ENCODE data around the gene ZNF507.
"Not testable (repeated sequence)": the region's sequence is repeated elsewhere in the genome, so short reads cannot be mapped to it uniquely, and the experiment has no call there.

Gene ZNF507

DNA sequence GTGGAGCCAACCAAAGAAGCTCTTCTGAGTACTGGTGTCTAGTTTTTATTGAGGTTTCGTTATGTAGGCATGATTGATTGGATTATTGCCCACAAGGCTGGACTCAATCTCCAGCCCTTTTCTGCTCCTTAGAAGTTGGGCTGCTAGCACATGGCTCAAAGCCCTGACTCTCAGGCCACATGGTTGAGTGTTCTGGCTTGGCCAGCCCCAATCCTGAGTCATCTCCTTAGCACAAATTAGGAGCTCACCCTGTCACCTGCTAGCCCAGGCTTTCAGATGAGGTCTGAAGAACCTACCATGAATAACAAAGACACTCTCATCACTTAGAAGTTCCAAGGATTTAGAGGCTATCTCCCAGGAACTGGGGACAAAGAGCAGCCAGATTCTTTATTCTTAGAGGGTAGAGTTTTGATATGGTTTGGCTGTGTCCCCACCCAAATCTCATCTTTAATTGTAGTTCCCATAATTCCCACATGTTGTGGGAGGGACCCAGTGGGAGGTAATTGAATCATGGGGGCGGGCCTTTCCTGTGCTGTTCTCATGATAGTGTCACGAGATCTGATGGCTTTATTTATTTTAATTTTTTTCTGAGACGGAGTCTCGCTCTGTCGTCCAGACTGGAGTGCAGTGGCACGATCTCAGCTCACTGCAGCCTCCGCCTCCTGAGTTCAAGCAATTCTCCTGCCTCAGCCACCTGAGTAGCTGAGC is 71.5 kb downstream of the ZNF507 start:
- DNase-seq: no peak

DNA sequence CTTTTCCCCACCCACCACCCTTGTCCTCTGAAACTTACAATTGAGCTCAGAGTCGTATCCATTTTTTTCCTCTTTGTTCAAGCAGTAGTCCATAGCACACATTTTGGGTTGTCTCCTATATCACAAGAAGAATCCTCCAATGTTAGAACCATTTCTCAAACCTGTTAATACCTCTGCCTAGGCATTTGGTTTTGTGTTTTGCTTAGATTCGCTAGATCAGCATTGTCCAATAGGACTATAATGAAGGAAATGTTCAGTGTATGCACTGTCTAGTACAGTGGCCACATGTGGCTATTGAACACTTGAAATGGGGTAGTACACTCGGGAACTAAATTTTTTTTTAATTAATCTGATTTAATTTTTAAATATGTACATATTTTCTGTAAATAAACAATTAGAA is 72.7 kb downstream of the ZNF507 start:
- no peak for DNase-seq

DNA sequence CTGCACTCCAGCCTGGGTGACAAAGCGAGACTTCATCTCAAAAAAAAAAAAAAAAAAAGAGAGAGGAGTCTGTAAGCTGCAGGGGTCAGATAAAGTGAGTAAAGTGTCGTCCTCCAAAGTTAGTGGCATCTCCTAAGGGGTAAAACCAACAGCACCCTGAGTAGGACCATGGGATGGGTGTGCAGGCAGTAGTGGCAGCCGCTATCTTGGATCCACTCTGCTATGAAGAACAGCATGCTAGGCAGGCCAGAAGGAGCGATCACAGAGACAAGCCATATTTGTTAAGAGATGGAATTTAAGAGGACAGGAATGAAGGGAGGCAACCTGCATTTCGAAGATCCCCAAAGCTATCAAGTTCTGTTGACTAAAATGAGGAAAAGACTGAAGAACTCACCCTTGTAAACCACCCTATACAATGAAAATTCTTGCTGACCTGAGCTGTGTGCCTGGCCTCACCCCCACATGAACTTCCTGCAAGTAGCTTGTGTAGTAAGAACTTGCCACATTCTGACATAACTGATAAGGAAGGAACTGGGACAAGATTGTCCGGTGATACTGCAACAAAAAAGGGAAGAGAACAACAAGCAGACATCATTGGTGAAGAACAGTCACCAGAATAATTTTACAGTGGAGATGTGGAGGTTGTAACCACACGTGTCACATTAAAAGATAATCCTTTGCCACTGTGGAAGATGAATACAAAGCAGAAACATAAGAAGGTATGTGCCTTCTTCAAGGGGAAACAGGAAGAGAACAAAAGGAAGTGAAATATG is 76.4 kb downstream of the ZNF507 start:
- DNase-seq: no peak

DNA sequence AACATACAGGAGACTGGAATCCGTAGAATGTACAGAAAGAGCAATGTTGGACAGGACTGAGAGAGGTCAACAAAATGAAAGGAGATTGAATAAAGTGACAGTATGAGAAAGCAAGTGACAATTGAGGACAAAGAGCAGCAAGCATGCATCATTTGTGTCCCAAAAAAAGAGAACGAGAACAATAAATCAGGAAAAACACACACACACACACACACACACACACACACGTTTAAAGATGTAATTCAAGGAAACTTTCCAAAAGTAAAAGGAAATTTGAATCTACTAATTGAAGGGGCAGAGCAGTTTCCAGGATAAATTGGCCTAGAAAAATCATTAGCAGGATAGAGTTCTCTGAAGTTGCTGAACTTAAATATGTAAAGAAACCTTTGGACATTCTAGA is 77.0 kb downstream of the ZNF507 start:
- DNase-seq: no peak

DNA sequence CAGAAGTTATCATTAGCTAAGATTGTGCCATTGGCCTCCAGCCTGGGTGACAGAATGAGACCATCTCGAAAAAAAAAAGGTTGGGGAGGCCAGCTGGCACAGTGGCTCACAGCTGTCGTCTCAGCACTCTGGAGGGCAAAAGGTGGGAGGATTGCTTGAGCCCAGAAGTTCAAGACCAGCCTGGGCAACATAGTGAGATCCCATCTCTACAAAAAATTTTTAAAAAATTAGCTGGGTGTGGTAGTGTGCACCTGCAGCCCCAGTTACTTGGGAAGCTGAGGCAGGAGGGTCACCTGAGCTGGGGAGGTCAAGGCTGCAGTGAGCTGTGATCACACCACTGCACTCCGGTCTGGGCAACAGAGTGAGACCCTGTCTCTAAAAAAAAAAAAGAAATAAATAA is 78.5 kb downstream of the ZNF507 start:
- DNase-seq: not testable (repeated sequence)

DNA sequence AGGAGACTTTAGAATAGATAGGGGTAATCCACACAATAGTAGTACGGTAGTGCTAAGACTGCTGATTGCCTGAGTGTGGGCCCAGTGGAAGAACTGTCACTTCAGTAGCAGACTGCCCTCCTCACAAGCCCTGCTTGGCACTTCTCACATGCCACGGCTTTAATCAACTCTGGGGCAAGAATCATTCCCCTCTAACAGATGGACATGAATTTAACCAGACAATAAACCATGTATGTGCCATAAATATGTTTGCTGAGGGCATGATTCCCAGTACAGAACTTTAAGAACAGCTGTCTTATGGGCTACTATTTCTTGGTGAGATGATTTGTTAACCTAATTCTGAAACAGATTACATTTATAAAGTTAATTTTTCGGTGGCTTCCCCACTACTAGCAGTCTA is 82.1 kb downstream of the ZNF507 start:
- DNase-seq: no peak

DNA sequence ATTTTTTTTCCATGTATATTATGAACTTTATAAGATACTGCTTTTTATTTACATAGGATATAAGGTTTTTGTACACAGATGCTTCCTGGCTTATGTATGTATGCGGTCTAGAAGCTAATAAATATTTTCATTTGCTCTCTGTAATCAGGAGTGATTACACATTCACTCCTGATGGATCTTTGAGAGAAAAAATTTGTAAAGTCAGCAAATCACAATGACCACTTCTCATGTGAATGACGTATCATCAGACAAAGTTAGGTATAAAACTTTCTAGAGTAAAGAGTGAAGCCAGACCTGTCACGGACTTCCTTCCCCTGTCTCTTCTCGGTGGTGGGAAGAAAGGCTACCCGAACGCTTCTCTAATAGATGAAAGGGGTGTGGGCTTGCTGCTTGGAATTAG is 91.3 kb downstream of the ZNF507 start:
- no peak for DNase-seq

DNA sequence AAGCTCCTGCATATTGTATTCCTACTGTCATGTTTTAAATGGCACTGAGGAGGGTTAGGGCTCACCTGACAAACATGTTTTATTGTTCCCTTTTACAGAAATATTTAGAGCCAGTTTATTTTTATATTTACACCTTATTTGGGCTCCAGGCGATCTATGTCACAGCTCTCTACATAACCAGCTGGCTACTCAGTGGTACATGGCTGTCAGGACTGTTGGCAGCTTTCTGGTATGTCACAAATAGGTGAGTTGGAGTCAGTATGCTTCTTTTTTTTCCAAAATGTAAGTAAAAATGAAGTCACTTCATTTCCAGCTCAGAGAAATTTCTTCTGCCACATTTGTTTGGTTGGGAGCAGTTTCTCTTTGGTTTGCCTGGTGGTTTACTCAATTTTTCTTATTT is 91.7 kb downstream of the ZNF507 start:
- no peak for DNase-seq

All from kidney glomerular epithelial cell (primary cell).